ENCODE results near the gene MYL12B. TPM values are rescaled to one million over a fixed set of nuclear protein-coding genes. Genes with fewer than 3 reads are reported as not detected.
"Not testable (repeated sequence)": the region's sequence is repeated elsewhere in the genome, so short reads cannot be mapped to it uniquely, and the experiment has no call there.

Gene MYL12B
- total RNA-seq, 1 donor from 2014 or later = 187 TPM

- H3K4me3 Mint-ChIP-seq (ENCODE audit: low read depth) = no peak overlapping the region
- H3K9me3 Mint-ChIP-seq (ENCODE audit: low read depth) = no peaks in the 10 kb centered on the region
- peaks cover 11% of the 10 kb centered on the region for H3K36me3 Mint-ChIP-seq (ENCODE audit: insufficient read depth)
- DNase-seq (ENCODE audit: low spot score, unreplicated experiment) = no peak
- peak overlapping the region; percentile 30 for H3K27ac Mint-ChIP-seq
- H3K27me3 Mint-ChIP-seq = no peaks in the 10 kb centered on the region
- no peak for TF ChIP-seq CTCF (IDR thresholded peaks at IDR 0.05; ENCODE audit: unreplicated experiment)
- peaks cover 20% of the 10 kb centered on the region for H3K4me1 Mint-ChIP-seq (ENCODE audit: low read depth)
Measured at GRCh38 chr18:3269914-3270299, 8.0 kb downstream of the MYL12B start.

- H3K4me1 Mint-ChIP-seq (ENCODE audit: low read depth) = peaks cover 7% of the 10 kb centered on the region
- no peaks in the 10 kb centered on the region for H3K27me3 Mint-ChIP-seq
- TF ChIP-seq CTCF (IDR thresholded peaks at IDR 0.05; ENCODE audit: unreplicated experiment) = no peak
- H3K9me3 Mint-ChIP-seq (ENCODE audit: low read depth) = no peaks in the 10 kb centered on the region
- no peak for DNase-seq (ENCODE audit: low spot score, unreplicated experiment)
- no peak overlapping the region for H3K27ac Mint-ChIP-seq
- no peak overlapping the region for H3K4me3 Mint-ChIP-seq (ENCODE audit: low read depth)
- peaks cover 22% of the 10 kb centered on the region for H3K36me3 Mint-ChIP-seq (ENCODE audit: insufficient read depth)
Measured at GRCh38 chr18:3273042-3273441, 11.1 kb downstream of the MYL12B start.

DNA sequence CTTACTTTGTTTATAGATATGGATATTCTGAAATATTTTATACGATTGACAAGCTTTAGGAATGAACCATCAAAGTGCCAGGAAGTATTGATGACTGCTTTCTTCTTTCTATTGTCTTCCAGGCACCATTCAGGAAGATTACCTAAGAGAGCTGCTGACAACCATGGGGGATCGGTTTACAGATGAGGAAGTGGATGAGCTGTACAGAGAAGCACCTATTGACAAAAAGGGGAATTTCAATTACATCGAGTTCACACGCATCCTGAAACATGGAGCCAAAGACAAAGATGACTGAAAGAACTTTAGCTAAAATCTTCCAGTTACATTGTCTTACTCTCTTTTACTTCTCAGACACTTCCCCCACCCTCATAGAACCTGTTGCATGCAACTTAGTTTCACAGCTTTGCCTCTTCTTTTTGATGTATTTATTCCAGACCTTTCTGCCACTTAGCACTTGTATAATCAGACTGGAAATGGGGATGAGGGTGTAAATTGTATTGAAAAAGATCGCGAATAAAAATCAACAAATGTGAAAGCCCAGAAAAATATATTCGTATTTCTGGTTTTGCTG is 15.8 kb downstream of the MYL12B start:
- DNase-seq (ENCODE audit: low spot score, unreplicated experiment); H3K4me3 Mint-ChIP-seq (ENCODE audit: low read depth); H3K4me1 Mint-ChIP-seq (ENCODE audit: low read depth); H3K9me3 Mint-ChIP-seq (ENCODE audit: low read depth); H3K27ac Mint-ChIP-seq; H3K27me3 Mint-ChIP-seq: not testable (repeated sequence)
- H3K36me3 Mint-ChIP-seq (ENCODE audit: insufficient read depth) = peaks cover 23% of the 10 kb centered on the region

DNA sequence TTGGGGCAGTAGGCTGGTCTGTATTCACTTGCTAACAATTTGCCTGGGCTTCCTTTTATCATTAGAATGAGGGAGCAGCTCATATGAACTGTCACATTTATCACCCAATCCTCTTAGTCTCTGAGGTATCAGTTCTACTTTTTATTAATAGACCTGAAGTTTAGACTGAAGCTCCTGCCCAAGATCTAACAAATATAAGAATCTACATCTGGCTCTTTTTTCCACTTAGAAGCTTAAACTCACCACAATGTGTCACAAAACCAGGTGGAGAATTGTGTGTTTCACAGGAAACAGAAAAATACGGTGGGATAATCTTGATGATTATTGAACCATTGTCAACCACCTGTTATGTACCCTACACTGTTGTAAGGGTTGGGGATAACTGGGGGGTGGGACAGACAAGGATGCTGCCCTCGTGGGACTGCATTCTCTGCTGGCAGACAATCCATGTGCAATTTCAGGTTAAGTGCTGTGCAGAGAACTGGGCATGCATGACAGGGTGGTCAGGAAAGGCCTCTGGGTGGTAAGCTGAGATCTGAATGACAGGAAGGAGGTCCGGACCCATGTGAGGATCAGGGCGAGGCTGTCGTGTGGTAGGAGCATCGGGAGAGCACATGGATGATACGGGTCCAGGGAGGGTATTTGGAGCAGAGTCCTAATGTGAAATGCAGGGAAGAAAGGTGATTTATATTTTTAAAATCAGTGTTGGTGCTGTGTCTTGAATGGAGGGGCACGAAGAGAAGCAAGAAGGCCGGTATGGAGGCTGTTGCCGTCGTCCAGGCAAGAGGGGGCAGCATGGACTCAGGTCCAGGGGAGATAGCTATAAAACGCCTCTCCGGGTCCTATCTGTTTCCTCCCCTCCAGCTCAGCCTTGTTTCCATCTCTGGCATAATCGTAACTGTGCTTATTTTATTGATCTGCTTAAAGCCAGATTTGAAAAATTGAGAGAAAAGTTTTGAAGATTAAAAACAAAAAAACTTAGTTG is 17.6 kb downstream of the MYL12B start:
- Mint-ChIP-seq H3K9me3 (ENCODE audit: low read depth) (no peaks in the 10 kb centered on the region), H3K27ac (peak overlapping the region; percentile 10), H3K27me3 (no peaks in the 10 kb centered on the region), H3K4me3 (ENCODE audit: low read depth) (no peak overlapping the region), H3K36me3 (ENCODE audit: insufficient read depth) (peaks cover 14% of the 10 kb centered on the region), H3K4me1 (ENCODE audit: low read depth) (peaks cover 19% of the 10 kb centered on the region)
- no peak for DNase-seq (ENCODE audit: low spot score, unreplicated experiment)
- no peak for TF ChIP-seq CTCF (IDR thresholded peaks at IDR 0.05; ENCODE audit: unreplicated experiment)

- TF ChIP-seq CTCF (IDR thresholded peaks at IDR 0.05; ENCODE audit: unreplicated experiment) = peak; percentile 86
- Mint-ChIP-seq H3K4me3 (ENCODE audit: low read depth) (no peak overlapping the region), H3K4me1 (ENCODE audit: low read depth) (peaks cover 19% of the 10 kb centered on the region), H3K9me3 (ENCODE audit: low read depth) (peaks cover 10% of the 10 kb centered on the region), H3K36me3 (ENCODE audit: insufficient read depth) (peaks cover 7% of the 10 kb centered on the region), H3K27me3 (no peaks in the 10 kb centered on the region), H3K27ac (no peak overlapping the region)
- no peak for DNase-seq (ENCODE audit: low spot score, unreplicated experiment)
Measured at GRCh38 chr18:3281456-3282400, 19.8 kb downstream of the MYL12B start.
